HuH-7.5 (cell line): ENCODE results near the gene NBEA.

Experiments
- DNase-seq: peaks from one replicate; pipeline ENCODE4 v3.0.0; 2011; ENCODE audit warnings: low spot score

Gene NBEA

DNA sequence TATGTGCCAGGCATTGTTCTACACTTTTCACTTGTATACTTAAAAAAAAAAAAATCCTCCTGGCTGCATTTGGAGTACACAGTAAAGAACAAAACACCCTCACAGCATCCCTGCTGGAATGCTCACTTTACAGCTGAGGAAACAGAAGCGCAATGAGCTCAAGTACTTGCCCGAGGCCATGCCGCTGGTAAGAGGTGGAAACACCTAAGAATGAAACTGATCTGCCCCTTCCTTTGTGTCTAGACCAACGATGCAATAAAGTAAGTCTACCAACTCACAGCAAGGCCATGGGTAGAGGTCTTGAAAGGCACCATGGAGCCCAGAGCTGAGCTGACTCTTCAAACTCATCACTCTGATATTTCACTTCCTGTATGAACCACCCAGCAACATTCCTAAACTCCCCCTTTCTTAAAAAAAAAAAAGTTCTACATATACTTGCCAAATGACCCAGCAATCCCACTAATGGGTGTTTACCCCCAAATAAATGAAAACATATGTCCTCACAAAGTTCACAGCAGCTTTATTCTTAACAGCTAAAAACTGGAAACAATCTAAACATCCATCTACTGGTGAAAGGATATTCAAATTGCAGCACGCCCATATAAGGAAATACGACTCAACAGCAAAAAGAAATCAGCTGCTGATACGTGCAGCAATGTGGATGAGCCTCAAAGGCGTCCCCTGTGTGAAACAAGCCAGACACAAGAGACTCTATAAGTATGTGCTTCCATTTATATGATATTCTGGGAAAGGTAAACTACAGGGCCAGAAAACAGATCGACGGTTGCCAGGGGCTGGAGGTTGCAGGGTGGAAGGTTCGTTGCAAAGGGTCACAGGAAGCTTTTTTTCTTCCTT, 771.1 kb downstream of the NBEA start:
- no peak for DNase-seq

DNA sequence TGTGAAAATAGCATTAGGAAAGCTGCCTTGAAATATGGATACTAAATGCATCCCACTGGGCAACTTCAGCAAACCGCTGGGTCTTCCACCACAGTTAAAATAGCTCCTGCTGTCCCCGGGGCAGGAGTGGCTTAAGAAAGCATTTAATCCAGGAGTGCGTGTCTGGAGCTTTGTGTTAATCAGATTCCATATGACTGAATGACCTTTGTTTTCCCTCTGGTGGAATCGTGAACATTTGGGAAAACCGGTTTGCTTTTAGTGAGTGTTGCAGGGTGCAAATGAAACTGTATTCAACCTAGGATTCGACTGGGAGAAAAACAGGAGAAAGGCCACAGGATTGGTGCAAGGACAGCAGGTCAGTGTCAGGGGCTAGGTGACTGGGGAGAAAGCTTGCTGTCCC, 772.1 kb downstream of the NBEA start:
- DNase-seq = no peak

DNA sequence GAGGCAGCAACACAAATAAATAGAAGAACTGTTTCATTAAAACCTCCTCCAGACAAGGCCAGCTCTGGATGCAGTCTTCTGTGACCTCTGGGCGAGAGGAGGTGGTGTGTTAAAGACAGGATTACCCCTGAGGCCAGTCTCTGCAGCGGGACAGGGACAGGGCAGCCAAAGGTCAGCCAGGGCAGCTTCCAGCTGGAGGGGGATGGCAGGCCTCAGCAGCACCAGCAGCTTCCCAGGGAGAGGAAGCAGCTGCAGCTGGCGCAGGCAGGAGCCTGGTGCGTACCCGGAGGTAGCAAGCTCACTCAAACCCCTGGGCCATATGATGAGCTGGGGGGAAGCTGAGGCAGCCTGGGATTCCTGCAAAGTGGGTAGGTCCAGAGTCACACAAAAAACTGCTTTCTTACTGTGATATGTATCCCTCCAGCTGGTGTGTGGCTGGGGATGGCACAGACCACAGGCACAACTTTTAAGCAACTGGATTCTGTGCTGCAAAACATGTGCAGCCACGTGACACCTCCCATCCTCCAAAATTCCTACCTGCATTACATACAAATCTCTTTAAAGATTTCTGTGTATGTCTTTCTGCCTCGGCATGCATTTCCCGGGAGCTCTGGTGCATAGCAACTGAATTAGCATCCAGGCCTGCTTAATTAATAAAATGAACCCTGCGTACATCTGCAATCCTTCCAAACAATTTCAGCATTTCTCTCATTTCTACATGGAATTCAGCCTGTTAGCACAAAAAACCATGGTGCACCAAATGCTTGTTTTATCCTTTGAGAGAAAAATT, 772.7 kb downstream of the NBEA start:
- DNase-seq = no peak

DNA sequence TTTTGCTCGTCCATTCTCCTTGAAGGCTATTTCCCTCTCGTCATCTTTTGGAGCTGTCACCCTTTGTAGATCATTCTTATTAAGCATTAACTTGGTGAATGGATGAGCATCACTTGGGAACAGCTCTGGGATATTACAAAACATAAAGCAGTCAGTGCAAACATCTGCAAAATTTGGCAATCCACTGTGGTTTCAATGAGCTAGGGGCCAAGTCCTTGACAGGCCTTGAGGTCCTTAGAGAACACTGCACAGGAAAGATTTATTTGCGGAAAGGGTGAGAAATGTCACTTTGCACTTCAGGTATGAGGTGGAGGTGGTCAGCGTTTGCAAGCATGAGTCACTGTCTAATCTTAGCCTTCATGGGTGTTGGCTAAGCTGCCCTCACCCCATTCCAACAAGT, 774.1 kb downstream of the NBEA start:
- no peak for DNase-seq

DNA sequence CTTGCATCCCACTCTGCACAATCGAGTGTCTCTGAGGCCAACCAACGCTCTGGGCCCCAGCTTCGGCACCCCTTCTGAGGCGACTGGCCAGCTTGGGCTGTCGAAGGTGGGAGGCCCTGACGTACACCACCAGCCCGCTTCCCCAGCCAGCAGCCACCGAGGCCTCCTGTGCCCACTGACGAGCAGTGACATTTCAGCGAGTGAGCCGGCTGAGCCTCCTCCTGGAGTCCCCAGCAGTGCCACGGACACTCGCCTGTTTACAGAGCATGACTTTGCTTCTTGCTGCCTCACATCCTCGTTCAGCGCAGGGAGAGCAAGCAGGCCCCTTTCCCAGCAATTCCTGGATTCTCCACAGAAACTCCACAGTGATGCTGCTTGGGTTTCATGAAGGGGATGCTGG, 774.7 kb downstream of the NBEA start:
- DNase-seq = no peak

DNA sequence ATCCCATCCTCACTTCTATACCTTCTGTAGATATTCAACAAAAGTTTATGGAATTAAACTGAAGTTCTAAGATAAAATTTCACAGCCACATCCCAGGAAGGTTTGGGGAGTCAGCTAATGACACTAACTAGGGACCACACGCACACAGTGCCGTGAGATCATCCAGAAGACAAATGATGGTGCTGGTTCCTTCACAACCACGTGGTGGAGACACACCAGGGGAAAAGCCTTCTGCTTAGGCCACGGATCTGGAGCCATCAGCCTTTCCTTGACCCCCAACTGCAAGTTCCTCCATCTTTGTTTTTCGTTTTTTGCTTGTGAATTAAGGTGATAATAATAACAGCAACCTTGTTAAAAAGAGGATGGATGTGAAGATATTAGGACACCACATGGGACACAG, 776.0 kb downstream of the NBEA start:
- no peak for DNase-seq

DNA sequence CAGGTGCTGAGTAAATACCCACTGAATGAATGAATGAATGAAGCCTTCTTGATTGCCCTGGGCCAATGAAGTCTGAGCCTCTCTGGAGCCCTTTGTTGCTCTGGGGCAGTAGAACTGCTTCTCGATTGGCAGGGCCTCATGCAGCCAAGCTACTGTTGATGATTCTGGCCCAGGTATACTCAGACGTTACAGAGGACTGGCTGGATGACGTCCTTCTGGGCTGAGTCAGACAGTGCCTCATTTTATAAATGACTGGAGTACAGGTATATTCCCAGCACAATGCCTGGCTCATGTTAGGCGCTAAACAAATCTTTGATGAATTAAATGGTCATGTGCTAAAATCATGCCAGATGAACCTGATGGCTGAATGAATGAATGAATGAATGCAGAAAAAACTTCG, 778.2 kb downstream of the NBEA start:
- DNase-seq = no peak

DNA sequence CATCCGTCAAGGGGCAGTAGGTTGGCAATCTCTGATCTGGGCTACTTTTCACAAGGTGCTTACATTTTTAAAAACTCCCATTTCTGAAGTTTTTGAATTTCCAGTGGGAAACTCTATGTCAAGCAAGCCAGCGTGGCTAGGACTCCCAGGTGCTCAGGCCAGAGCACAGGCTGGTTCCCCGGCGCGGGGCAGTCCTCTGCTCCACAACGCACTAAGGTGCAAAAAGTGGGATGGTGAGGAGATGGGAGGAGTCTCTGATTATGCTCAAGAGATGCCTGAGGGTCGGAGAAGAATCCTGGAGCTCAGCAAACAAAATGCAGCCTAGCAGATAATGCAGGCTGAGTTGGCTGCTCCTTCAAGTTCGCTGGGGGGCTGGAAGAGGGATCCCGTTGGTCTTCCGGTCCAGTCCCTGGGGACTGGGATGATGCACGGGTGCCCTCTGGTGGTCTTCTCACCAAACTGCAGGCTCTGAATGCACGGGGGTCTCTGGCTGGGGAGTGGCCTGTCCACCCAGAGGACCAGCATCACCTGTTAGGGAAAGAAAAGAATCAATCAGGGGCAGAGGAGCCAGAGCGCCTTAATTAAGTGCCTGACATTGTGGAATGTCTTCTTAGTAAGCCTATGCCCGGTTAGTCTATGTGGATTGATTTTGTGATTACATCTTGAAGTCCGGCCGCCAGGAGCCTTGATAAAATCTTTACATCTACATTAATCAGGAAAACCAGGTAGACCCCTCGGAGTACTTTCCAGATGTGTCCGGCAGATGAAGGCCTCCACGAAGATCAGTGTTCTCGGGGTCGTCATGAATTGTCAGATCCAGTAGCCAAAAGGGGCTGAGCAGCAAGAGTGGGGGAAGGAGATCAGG, 778.9 kb downstream of the NBEA start:
- DNase-seq = peak; percentile 60
